Brain microvascular endothelial cell (primary cell): ENCODE measurements around the gene CENPT.

ENCODE experiments used
- DNase-seq: peaks from one replicate; pipeline ENCODE4 v3.0.0-alpha.2; 2020
- H3K27ac ChIP-seq: fragments of 250-450 bp; sonication (Bioruptor Pico); 2 replicates; pipeline ENCODE4 v1.5.1; 2020; ENCODE audit warnings: mild to moderate bottlenecking, moderate library complexity
- H3K27me3 ChIP-seq: fragments of 250-450 bp; sonication (Bioruptor Pico); replicated peaks from 2 replicates; pipeline ENCODE4 v1.5.1; 2020; ENCODE audit warnings: mild to moderate bottlenecking
- H3K36me3 ChIP-seq: fragments of 250-450 bp; sonication (Bioruptor Pico); replicated peaks from 2 replicates; pipeline ENCODE4 v1.5.1; 2020; ENCODE audit warnings: mild to moderate bottlenecking
- H3K4me3 ChIP-seq: 2 replicates; pipeline ENCODE4 v1.5.1; 2011; ENCODE audit warnings: low read depth, mild to moderate bottlenecking, control low read depth, low read length, moderate library complexity
- CTCF ChIP-seq: IDR thresholded peaks from 2 replicates; pipeline ENCODE4 v1.5.1; 2011; ENCODE audit warnings: low read depth, mild to moderate bottlenecking, moderate library complexity, low read length, control low read depth, inconsistent platforms; ENCODE audit errors: missing control alignments
- in situ Hi-C: cut with HindIII; loops from 2 replicates; pipeline ENCODE4 v1.10.0; 2017; ENCODE audit warnings: low sequenced_read_pairs, low pct_ligation_motif_present

CENPT gene

GRCh38 chr16:67847064-67847861 lies at the start of gene CENPT:
Gene CENPT, minus strand, starts transcription at chr16:67847693. Its CDS starts 13,834 bp downstream, at chr16:67833859.
- peak; percentile 60 for DNase-seq
- Histone ChIP-seq H3K27me3 (no peaks in the 10 kb centered on the region), H3K4me3 (peak within 1 kb of the TSS; percentile 91), H3K36me3 (no peaks in the 10 kb centered on the region), H3K27ac (peak within 1 kb of the TSS; percentile 83)
- no peak for TF ChIP-seq CTCF
- in situ Hi-C loops, result no loop called here

- no peak for TF ChIP-seq CTCF
- Histone ChIP-seq H3K27ac (no peak overlapping the region), H3K36me3 (peaks cover 4% of the 10 kb centered on the region), H3K4me3 (no peak overlapping the region), H3K27me3 (no peaks in the 10 kb centered on the region)
- DNase-seq, result peak; percentile 35
- in situ Hi-C loops, result no loop called here
These were observed 49.7 kb upstream of the CENPT start for GRCh38 chr16:67897231-67897630.

GRCh38 chr16:67893743-67894399 lies 46.4 kb upstream of the CENPT start:
- no peak for DNase-seq
- no peak for TF ChIP-seq CTCF
- Histone ChIP-seq H3K27ac (peak overlapping the region; percentile 85), H3K4me3 (peak overlapping the region; percentile 86), H3K27me3 (no peaks in the 10 kb centered on the region), H3K36me3 (no peaks in the 10 kb centered on the region)
- in situ Hi-C loops, result no loop called here

- Histone ChIP-seq H3K36me3 (no peaks in the 10 kb centered on the region), H3K4me3 (peak within 1 kb of the TSS; percentile 86), H3K27me3 (no peaks in the 10 kb centered on the region), H3K27ac (peak within 1 kb of the TSS; percentile 85)
- DNase-seq, result peak; percentile 96
- in situ Hi-C loops, result no loop called here
- TF ChIP-seq CTCF, result no peak
These were observed 45.6 kb upstream of the CENPT start, which contains the start of gene PSKH1 for GRCh38 chr16:67892899-67893742. Gene PSKH1, plus strand, starts transcription at chr16:67893254. Its CDS starts 15,496 bp downstream, at chr16:67908750.

- no peak for DNase-seq
- no peaks in the 10 kb centered on the region for H3K27me3 ChIP-seq
- H3K36me3 ChIP-seq, result no peaks in the 10 kb centered on the region
- no peak for TF ChIP-seq CTCF
- peak overlapping the region; percentile 36 for H3K4me3 ChIP-seq
- in situ Hi-C loops, result no loop called here
- no peak overlapping the region for H3K27ac ChIP-seq
These were observed 44.9 kb upstream of the CENPT start for GRCh38 chr16:67892375-67892774.
